Endothelial cell of umbilical vein (primary cell): ENCODE measurements around the gene ABLIM1. TPM values are rescaled to one million over a fixed set of nuclear protein-coding genes. Genes with fewer than 3 reads are reported as not detected.

Source experiments
- BruUV-seq: library from RNA; stranded (reverse); fragments of 400-500 nt; replicated peaks from 2 replicates; lab custom pipeline; 2021; lab: Mats Ljungman, UMichigan
- CTCF ChIA-PET: fragments of 300-600, 350-600 bp; sonication (Branson Sonifier 250); formaldehyde crosslinking; loops from one replicate; lab custom pipeline; 2021; ENCODE audit warnings: antibody characterized with exemption, inconsistent platforms; lab: Charles Lee
- POLR2A ChIA-PET: fragments of 300-600, 350-600 bp; sonication (Branson Sonifier 250); formaldehyde crosslinking; loops from one replicate; lab custom pipeline; 2021; ENCODE audit warnings: antibody characterized with exemption, inconsistent platforms; lab: Charles Lee
- DNase-seq: peaks from one replicate; pipeline ENCODE4 v3.0.0-alpha.2; 2011; ENCODE audit warnings: low read depth, low spot score
- FAIRE-seq: peaks from 2 replicates; lab custom pipeline; 2011; peaks lifted over from hg19 to GRCh38; lab: Jason Lieb, UNC
- H2AFZ ChIP-seq: 2 replicates; pipeline ENCODE4 v1.6.0; 2012; ENCODE audit warnings: low read depth, low read length, control low read depth, inconsistent platforms
- H3K27ac ChIP-seq: 2 replicates; pipeline ENCODE4 v1.5.1; 2011; ENCODE audit warnings: low read depth, mild to moderate bottlenecking, control low read depth, low read length, moderate library complexity; ENCODE audit not compliant: insufficient read depth
- H3K27me3 ChIP-seq, 2 experiments: 2 replicates each; pipeline versions ENCODE4 v1.6.0 to v1.6.1; 2011; ENCODE audit warnings: low read length in 2 of 2, mixed read lengths in 1 of 2; ENCODE audit not compliant: control insufficient read depth in 2 of 2, insufficient read depth in 2 of 2
- H3K36me3 ChIP-seq, 2 experiments: 2 replicates in 1 of 2; 3 replicates in 1 of 2; pipeline ENCODE4 v1.5.1; 2011; ENCODE audit warnings: low read length in 2 of 2, mild to moderate bottlenecking in 1 of 2, moderate library complexity in 1 of 2; ENCODE audit not compliant: control insufficient read depth in 2 of 2, insufficient read depth in 2 of 2; ENCODE audit errors: extremely low read depth in 1 of 2
- H3K4me1 ChIP-seq: 3 replicates; pipeline ENCODE4 v1.5.1; 2011; ENCODE audit warnings: mild to moderate bottlenecking, low read length; ENCODE audit not compliant: control insufficient read depth, insufficient read depth; ENCODE audit errors: extremely low read depth
- H3K4me2 ChIP-seq: 2 replicates; pipeline ENCODE4 v1.6.1; 2011; ENCODE audit warnings: low read length, control low read depth, mixed read lengths; ENCODE audit not compliant: insufficient read depth
- H3K4me3 ChIP-seq, 3 experiments: fragments of 200-600 bp in 1 of 3; sonication (generic), shearing (Covaris generic) in 1 of 3; replicated peaks in 1 of 3; 2 replicates each; pipeline ENCODE4 v1.5.1; 2011 to 2016; ENCODE audit warnings: control low read depth in 3 of 3, low read length in 3 of 3, mild to moderate bottlenecking in 2 of 3, inconsistent platforms in 1 of 3, low read depth in 1 of 3, moderate library complexity in 1 of 3; ENCODE audit not compliant: insufficient read depth in 1 of 3
- H3K79me2 ChIP-seq: 2 replicates; pipeline ENCODE4 v1.6.0; 2012; ENCODE audit warnings: low read length, inconsistent platforms; ENCODE audit not compliant: control insufficient read depth, insufficient read depth
- H3K9ac ChIP-seq: replicated peaks from 2 replicates; pipeline ENCODE3; 2011; ENCODE audit warnings: low read length, control low read depth; ENCODE audit not compliant: insufficient read depth; ENCODE audit errors: extremely low read depth
- H3K9me1 ChIP-seq: replicated peaks from 3 replicates; pipeline ENCODE4 v1.6.0; 2011; ENCODE audit warnings: mild to moderate bottlenecking, low read length; ENCODE audit not compliant: control insufficient read depth, insufficient read depth; ENCODE audit errors: extremely low read depth
- H3K9me3 ChIP-seq: replicated peaks from 2 replicates; pipeline ENCODE4 v1.5.1; 2012; ENCODE audit warnings: low read length, inconsistent platforms; ENCODE audit not compliant: control insufficient read depth, insufficient read depth
- H4K20me1 ChIP-seq: replicated peaks from 2 replicates; pipeline ENCODE3; 2011; ENCODE audit warnings: mild to moderate bottlenecking, low read length; ENCODE audit not compliant: control insufficient read depth, insufficient read depth; ENCODE audit errors: extremely low read depth
- CTCF ChIP-seq, 2 donors: IDR thresholded peaks; 1 replicate in 1 of 2; 2 replicates in 1 of 2; pipeline ENCODE4 v1.5.1; 2011; ENCODE audit warnings: low read length in 2 of 2, mild to moderate bottlenecking in 2 of 2, moderate library complexity in 2 of 2, control low read depth in 1 of 2, inconsistent platforms in 1 of 2, low read depth in 1 of 2; ENCODE audit not compliant: insufficient read depth in 1 of 2; ENCODE audit errors: extremely low read depth in 1 of 2
- EZH2 ChIP-seq: IDR thresholded peaks from 2 replicates; pipeline ENCODE4 v1.6.1; 2012; ENCODE audit warnings: borderline replicate concordance, low read depth, mild to moderate bottlenecking, moderate library complexity, low read length, inconsistent platforms; ENCODE audit not compliant: severe bottlenecking
- FOS ChIP-seq: IDR thresholded peaks from 2 replicates; pipeline ENCODE4 v1.6.1; 2011; ENCODE audit warnings: mild to moderate bottlenecking, low read length, moderate library complexity, borderline replicate concordance; ENCODE audit not compliant: insufficient read depth
- GATA2 ChIP-seq: IDR thresholded peaks from 2 replicates; pipeline ENCODE4 v1.7.0; 2011; ENCODE audit warnings: low read depth, mild to moderate bottlenecking, moderate library complexity, mixed read lengths, low read length; ENCODE audit not compliant: insufficient read length, insufficient read depth
- JUN ChIP-seq: IDR thresholded peaks from 2 replicates; pipeline ENCODE4 v1.6.1; 2011; ENCODE audit warnings: borderline replicate concordance, low read depth; ENCODE audit not compliant: insufficient read length, insufficient read depth
- MAX ChIP-seq: IDR thresholded peaks from 2 replicates; pipeline ENCODE4 v1.6.1; 2011; ENCODE audit not compliant: insufficient read depth, insufficient read length
- MYC ChIP-seq: IDR thresholded peaks from one replicate; pipeline ENCODE4 v1.6.1; 2011; ENCODE audit warnings: mild to moderate bottlenecking, low read depth, low read length
- POLR2A ChIP-seq: IDR thresholded peaks from 2 replicates; pipeline ENCODE4 v1.6.1; 2012; ENCODE audit warnings: low read depth, mild to moderate bottlenecking, control low read depth, low read length
- POLR2AphosphoS5 ChIP-seq: IDR thresholded peaks from 2 replicates; pipeline ENCODE4 v1.6.1; 2012; ENCODE audit warnings: low read depth, mild to moderate bottlenecking, control low read depth, low read length, moderate library complexity; ENCODE audit not compliant: insufficient read depth
- dilution Hi-C: fragments of 300-500 bp; cut with MboI; formaldehyde crosslinking; loops from one replicate; pipeline ENCODE4 v1.15.0; 2019; ENCODE audit warnings: low sequenced_read_pairs; ENCODE audit not compliant: extremely low pct_ligation_motif_present
- intact Hi-C: fragments of 100-400 bp; cut with micrococcal nuclease; formaldehyde crosslinking; loops from one replicate; pipeline ENCODE4 v1.10.0; 2022
- polyA plus RNA-seq, 4 experiments: library from polyadenylated mRNA; depleted of rRNA in 3 of 4; stranded (reverse) in 3 of 4; unstranded in 1 of 4; fragments of >200 nt; gene quantifications; 2 replicates each; pipeline versions ENCODE4 v1.2.1 to v1.2.3, GENCODE V29; 2011 to 2012; ENCODE audit warnings: missing spikeins in 1 of 4
- total RNA-seq: library from RNA; stranded (reverse); gene quantifications from 2 replicates; pipeline ENCODE4 v1.2.3, GENCODE V29; 2021

ABLIM1 gene
- total and polyA plus RNA-seq, 2 donors (not counting 3 experiments of a cell fraction or from before 2014, with no cell fraction given): 128 to 235 TPM

- CTCF ChIA-PET: interaction anchor here (0.8 to 1.5 kb wide), 3 partner anchors 73 to 220 kb away, joined by 3 to 5 read pairs (median 3); no protein-coding TSS in a partner anchor
- H3K27ac ChIP-seq: no peak overlapping the region
- no TSS peak for BruUV-seq
Observed at GRCh38 chr10:114474989-114475388, 183.1 kb downstream of the ABLIM1 start.

GRCh38 chr10:114473776-114474175 lies 184.3 kb downstream of the ABLIM1 start:
- Histone ChIP-seq H3K9me1 (no peaks in the 10 kb centered on the region), H3K27me3 (no peaks in the 10 kb centered on the region), H3K9ac (no peak overlapping the region), H2AFZ (no peak overlapping the region), H3K4me2 (no peak overlapping the region), H3K79me2 (no peaks in the 10 kb centered on the region), H3K9me3 (no peaks in the 10 kb centered on the region), H3K36me3 (peaks cover 2 to 11% of the 10 kb centered on the region in 2 experiments), H4K20me1 (no peaks in the 10 kb centered on the region), H3K4me3 (no peak overlapping the region), H3K27ac (no peak overlapping the region), H3K4me1 (no peaks in the 10 kb centered on the region)
- intact Hi-C loops: no loop called here
- POLR2A ChIA-PET: no interaction called here
- no peak for FAIRE-seq
- TF ChIP-seq MAX (no peak), POLR2A (no peak), CTCF (IDR thresholded peaks at IDR 0.05; ENCODE audit: extremely low read depth in 1 of 2, insufficient read depth in 1 of 2, low read depth in 1 of 2, low read length in 2 of 2) (no peak), MYC (no peak), GATA2 (no peak), JUN (no peak), EZH2 (no peak), FOS (no peak), POLR2AphosphoS5 (no peak)
- CTCF ChIA-PET: interaction anchor here (0.8 to 7.0 kb wide), 5 partner anchors 13 to 221 kb away, joined by 3 to 208 read pairs (median 31); no protein-coding TSS in a partner anchor
- dilution Hi-C loops: no loop called here
- BruUV-seq: no TSS peak
- DNase-seq: no peak

More at GRCh38 chr10:114474989-114475388, 183.1 kb downstream of the ABLIM1 start:
- no peak overlapping the region for H3K9ac ChIP-seq
- TF ChIP-seq MYC: no peak
- TF ChIP-seq MAX: no peak
- TF ChIP-seq EZH2: no peak
- no peak for TF ChIP-seq POLR2AphosphoS5
- TF ChIP-seq GATA2: no peak
- no peak for TF ChIP-seq JUN
- FAIRE-seq: no peak
- H3K4me3 ChIP-seq: no peak overlapping the region
- intact Hi-C loops (no loop called here), dilution Hi-C loops (no loop called here)
- H3K4me1 ChIP-seq: no peaks in the 10 kb centered on the region
- no peak for DNase-seq
- H3K79me2 ChIP-seq: no peaks in the 10 kb centered on the region
- peaks cover 2 to 5% of the 10 kb centered on the region in 2 experiments for H3K36me3 ChIP-seq
- H2AFZ ChIP-seq: no peak overlapping the region
- no peak overlapping the region for H3K4me2 ChIP-seq
- H3K27me3 ChIP-seq: no peaks in the 10 kb centered on the region
- H4K20me1 ChIP-seq: no peaks in the 10 kb centered on the region
- POLR2A ChIA-PET: no interaction called here
- H3K9me1 ChIP-seq: no peaks in the 10 kb centered on the region
- H3K9me3 ChIP-seq: no peaks in the 10 kb centered on the region
